Stomach (tissue), 4 donors: ENCODE data around the gene HES6.

Experiments used
- CTCF ChIP-seq, 7 experiments: fragments of 450-650 bp in 4 of 7; fragments of 200-600 bp in 3 of 7; sonication (generic) in 3 of 7; IDR thresholded peaks; one replicate each; pipeline ENCODE4 v1.5.1; 2016 to 2019; ENCODE audit warnings: antibody characterized with exemption in 7 of 7, control low read depth in 2 of 7, mild to moderate bottlenecking in 1 of 7
- POLR2AphosphoS5 ChIP-seq, 3 donors: sonication (generic); formaldehyde crosslinking; IDR thresholded peaks; one replicate each; pipeline ENCODE4 v1.6.1; 2016; ENCODE audit warnings: antibody characterized with exemption in 3 of 3

GRCh38 chr2:238240757-238241711, 1.2 kb upstream of the HES6 start:
- TF ChIP-seq POLR2AphosphoS5 (IDR thresholded peaks at IDR 0.05) (peak in 1 of 3 donors; percentile 24), CTCF (IDR thresholded peaks at IDR 0.05) (no peak)
